HepG2 (cell line): ENCODE results near the gene ADCK2. TPM values are rescaled to one million over a fixed set of nuclear protein-coding genes. Genes with fewer than 3 reads are reported as not detected.

Source experiments
- ATAC-seq: fragments of 200-7000 bp; cut with Tn5 transposase; 3 replicates; pipeline ENCODE4 v1.9.1; 2020; ENCODE audit warnings: mild to moderate bottlenecking, moderate library complexity
- BruUV-seq: library from RNA; stranded (reverse); fragments of 400-500 nt; replicated peaks from 2 replicates; lab custom pipeline; 2021; lab: Mats Ljungman, UMichigan
- CTCF ChIA-PET: fragments of 300-600 bp; formaldehyde crosslinking; extraction: SDS; loops from one replicate; lab custom pipeline; 2021; ENCODE audit warnings: low total read pairs, inconsistent platforms, low intra/inter-chr PET ratio; lab: Yijun Ruan, JAX
- POLR2A ChIA-PET: fragments of 350-600 bp; sonication (Branson Sonifier 250); formaldehyde crosslinking; loops from one replicate; lab custom pipeline; 2020; ENCODE audit warnings: antibody characterized with exemption, inconsistent platforms; lab: Yijun Ruan, JAX
- DNase-seq: peaks from one replicate; pipeline ENCODE4 v3.0.0-alpha.2; 2015; ENCODE audit warnings: low spot score
- FAIRE-seq: peaks from 3 replicates; lab custom pipeline; 2011; peaks lifted over from hg19 to GRCh38; lab: Jason Lieb, UNC
- H2AFZ ChIP-seq: one replicate; pipeline ENCODE4 v1.6.1; 2011; ENCODE audit warnings: low read length, inconsistent platforms
- H3K27ac ChIP-seq: fragments of 300-600 bp; 3 replicates; pipeline ENCODE4 v1.8.0; 2011; ENCODE audit warnings: mixed run types, mild to moderate bottlenecking, mixed read lengths, low read length, inconsistent platforms; ENCODE audit not compliant: insufficient read depth; ENCODE audit errors: extremely low read length
- H3K27me3 ChIP-seq, 2 experiments: fragments of 200-600 bp in 1 of 2; 2 replicates in 1 of 2; 3 replicates in 1 of 2; pipeline versions ENCODE4 v1.6.0 to v1.8.0; 2011; ENCODE audit warnings: low read length in 2 of 2, mild to moderate bottlenecking in 2 of 2, moderate library complexity in 2 of 2, inconsistent platforms in 1 of 2; ENCODE audit not compliant: insufficient read depth in 2 of 2, control insufficient read depth in 1 of 2
- H3K36me3 ChIP-seq, 2 experiments: fragments of 200-600 bp in 1 of 2; replicated peaks in 1 of 2; 2 replicates in 1 of 2; 3 replicates in 1 of 2; pipeline versions ENCODE4 v1.5.1 to v1.8.0; 2011; ENCODE audit warnings: low read length in 2 of 2, inconsistent platforms in 1 of 2; ENCODE audit not compliant: insufficient read depth in 2 of 2, control insufficient read depth in 1 of 2
- H3K4me1 ChIP-seq: 2 replicates; pipeline ENCODE4 v1.5.1; 2012; ENCODE audit warnings: low read length, inconsistent platforms; ENCODE audit not compliant: insufficient read depth
- H3K4me2 ChIP-seq: 2 replicates; pipeline ENCODE4 v1.6.0; 2011; ENCODE audit warnings: low read depth, low read length, inconsistent platforms
- H3K4me3 ChIP-seq, 3 experiments: fragments of 200-600 bp in 1 of 3; sonication (generic), shearing (Covaris generic) in 1 of 3; replicated peaks in 1 of 3; 2 replicates each; pipeline ENCODE4 v1.5.1; 2011 to 2016; ENCODE audit warnings: low read length in 3 of 3, inconsistent platforms in 2 of 3, low read depth in 2 of 3, mild to moderate bottlenecking in 2 of 3, control low read depth in 1 of 3, mixed read lengths in 1 of 3; ENCODE audit not compliant: insufficient read depth in 1 of 3
- H3K79me2 ChIP-seq: one replicate; pipeline ENCODE4 v1.6.1; 2011; ENCODE audit warnings: low read length, inconsistent platforms; ENCODE audit not compliant: insufficient read depth
- H3K9ac ChIP-seq: 2 replicates; pipeline ENCODE4 v1.6.0; 2011; ENCODE audit warnings: mild to moderate bottlenecking, low read depth, low read length, inconsistent platforms; ENCODE audit not compliant: insufficient read depth
- H3K9me3 ChIP-seq: 2 replicates; pipeline ENCODE4 v1.5.1; 2012; ENCODE audit warnings: mild to moderate bottlenecking, low read length
- H4K20me1 ChIP-seq: 2 replicates; pipeline ENCODE4 v1.6.0; 2011; ENCODE audit warnings: inconsistent platforms, mild to moderate bottlenecking, low read length, moderate library complexity; ENCODE audit not compliant: insufficient read depth
- ISX ChIP-seq: sonication (generic); formaldehyde crosslinking; conservative IDR thresholded peaks from 2 replicates; pipeline ENCODE4 v1.5.0; 2020; ENCODE audit warnings: missing genetic modification reagents
- KMT2B ChIP-seq: IDR thresholded peaks from 2 replicates; pipeline ENCODE4 v1.6.1; 2016; ENCODE audit warnings: missing genetic modification reagents, missing compliant biosample characterization
- MIXL1 ChIP-seq: IDR thresholded peaks from 2 replicates; pipeline ENCODE4 v1.6.1; 2016
- RBAK ChIP-seq: sonication (generic); formaldehyde crosslinking; IDR thresholded peaks from 2 replicates; pipeline ENCODE4 v1.5.1; 2020; ENCODE audit warnings: mild to moderate bottlenecking, missing genetic modification reagents
- ZNF331 ChIP-seq: sonication (generic); formaldehyde crosslinking; IDR thresholded peaks from 2 replicates; pipeline ENCODE4 v1.4.0; 2020; ENCODE audit warnings: missing genetic modification reagents
- ZNF747 ChIP-seq: sonication (generic); formaldehyde crosslinking; IDR thresholded peaks from 2 replicates; pipeline ENCODE4 v1.8.1; 2023; ENCODE audit warnings: missing genetic modification reagents, mild to moderate bottlenecking, borderline replicate concordance
- ZNF790 ChIP-seq: sonication (generic); formaldehyde crosslinking; IDR thresholded peaks from 2 replicates; pipeline ENCODE4 v1.8.0; 2022; ENCODE audit warnings: missing genetic modification reagents, mild to moderate bottlenecking, borderline replicate concordance
- WGBS: methylation state at CpG from one replicate; pipeline ENCODE4 v1.1.6; 2017; ENCODE audit warnings: low lambda C conversion rate; 5-methylcytosine and 5-hydroxymethylcytosine counted together
- in situ Hi-C: cut with HindIII; loops from 2 replicates; pipeline ENCODE4 v1.10.0; 2017; ENCODE audit warnings: low pct_unique_long_range_greater_than_20kb; ENCODE audit not compliant: extremely low pct_ligation_motif_present
- intact Hi-C: fragments of 100-400 bp; cut with micrococcal nuclease; formaldehyde crosslinking; loops from one replicate; pipeline ENCODE4 v1.10.0; 2022; ENCODE audit not compliant: unreplicated experiment
- polyA plus RNA-seq, 8 experiments: library from polyadenylated mRNA; depleted of rRNA in 3 of 8; stranded (reverse) in 7 of 8; unstranded in 1 of 8; fragments of >200 nt; fragmentation: Illumina TruSeq in 4 of 8; extraction: Trizol in 4 of 8; gene quantifications; 2 replicates each; pipeline versions ENCODE4 v1.2.1 to v1.2.3, GENCODE V29; 2011 to 2016; ENCODE audit warnings: low read depth in 4 of 8, missing spikeins in 1 of 8, mixed read lengths in 1 of 8; ENCODE audit not compliant: insufficient read depth in 1 of 8
- total RNA-seq, 5 experiments: library from RNA; depleted of rRNA; stranded (reverse); fragments of >200 nt; fragmentation: Illumina TruSeq; extraction: Trizol; gene quantifications; 2 replicates each; pipeline ENCODE4 v1.2.3, GENCODE V29; 2016; ENCODE audit warnings: low read depth in 1 of 5
- TF ChIP-seq, protein P1 (sequence below): IDR thresholded peaks from 2 replicates; pipeline ENCODE4 v1.6.1; 2016; ENCODE audit warnings: mild to moderate bottlenecking
- TF ChIP-seq, protein P2 (sequence below): IDR thresholded peaks from 2 replicates; pipeline ENCODE4 v1.6.1; 2018; ENCODE audit warnings: missing genetic modification reagents

The ADCK2 gene
- total and polyA plus RNA-seq, 2 of the 13 experiments (the other 11 are each of a cell fraction or from before 2014, with no cell fraction given) = 8.6 to 18.8 TPM

DNA sequence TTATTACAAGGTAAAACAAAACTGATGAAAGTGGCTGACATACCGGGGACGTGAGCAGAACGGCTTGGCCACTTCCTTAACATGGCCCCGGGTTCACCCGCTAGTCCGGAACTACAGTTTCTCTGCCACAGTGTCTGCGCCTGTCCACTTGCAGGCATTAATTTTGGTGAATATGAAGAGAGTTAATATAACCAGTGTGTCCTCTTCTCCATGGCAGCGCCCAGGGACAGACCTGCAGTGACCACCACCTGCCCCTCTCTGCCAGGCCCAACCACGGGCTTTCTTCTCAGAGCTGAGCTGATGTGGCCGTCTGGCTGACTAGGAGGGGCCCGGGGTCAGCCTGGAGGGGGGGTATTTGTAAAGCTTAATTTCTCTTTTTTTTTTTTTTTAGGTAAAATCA is 22.6 kb downstream of the ADCK2 start:
- no peak overlapping the region for H2AFZ ChIP-seq
- WGBS = 94% methylated on average over 10 of the region's 11 CpGs
- H3K4me2 ChIP-seq = no peak overlapping the region
- in situ Hi-C loops = loop anchor here (25.0 kb wide), 1 partner anchor 317 kb away; the partner anchor contains the start of gene MRPS33
- peaks cover 28% of the 10 kb centered on the region for H3K4me1 ChIP-seq
- POLR2A ChIA-PET = no interaction called here
- 0 out of 2 replicates have a peak, but pooled peaks cover 10% of the 10 kb centered on the region for H4K20me1 ChIP-seq
- H3K36me3 ChIP-seq = peaks cover 0 to 3% of the 10 kb centered on the region in 2 experiments; a peak in 2 of 5 replicates
- FAIRE-seq = no peak
- peaks cover 28% of the 10 kb centered on the region for H3K79me2 ChIP-seq
- H3K9me3 ChIP-seq = no peaks in the 10 kb centered on the region
- CTCF ChIA-PET = no interaction called here
- no peak for ATAC-seq
- TF ChIP-seq KMT2B (CRISPR knock-in tag) (no peak), MIXL1 (no peak), ZNF790 (CRISPR knock-in tag) (no peak), RBAK (CRISPR knock-in tag) (no peak), ZNF747 (CRISPR knock-in tag) (no peak), ISX (no peak), ZNF331 (CRISPR knock-in tag) (no peak)
- TF ChIP-seq, protein P1, sequence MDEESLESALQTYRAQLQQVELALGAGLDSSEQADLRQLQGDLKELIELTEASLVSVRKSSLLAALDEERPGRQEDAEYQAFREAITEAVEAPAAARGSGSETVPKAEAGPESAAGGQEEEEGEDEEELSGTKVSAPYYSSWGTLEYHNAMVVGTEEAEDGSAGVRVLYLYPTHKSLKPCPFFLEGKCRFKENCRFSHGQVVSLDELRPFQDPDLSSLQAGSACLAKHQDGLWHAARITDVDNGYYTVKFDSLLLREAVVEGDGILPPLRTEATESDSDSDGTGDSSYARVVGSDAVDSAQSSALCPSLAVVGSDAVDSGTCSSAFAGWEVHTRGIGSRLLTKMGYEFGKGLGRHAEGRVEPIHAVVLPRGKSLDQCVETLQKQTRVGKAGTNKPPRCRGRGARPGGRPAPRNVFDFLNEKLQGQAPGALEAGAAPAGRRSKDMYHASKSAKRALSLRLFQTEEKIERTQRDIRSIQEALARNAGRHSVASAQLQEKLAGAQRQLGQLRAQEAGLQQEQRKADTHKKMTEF = no peak
- TF ChIP-seq, protein P2, sequence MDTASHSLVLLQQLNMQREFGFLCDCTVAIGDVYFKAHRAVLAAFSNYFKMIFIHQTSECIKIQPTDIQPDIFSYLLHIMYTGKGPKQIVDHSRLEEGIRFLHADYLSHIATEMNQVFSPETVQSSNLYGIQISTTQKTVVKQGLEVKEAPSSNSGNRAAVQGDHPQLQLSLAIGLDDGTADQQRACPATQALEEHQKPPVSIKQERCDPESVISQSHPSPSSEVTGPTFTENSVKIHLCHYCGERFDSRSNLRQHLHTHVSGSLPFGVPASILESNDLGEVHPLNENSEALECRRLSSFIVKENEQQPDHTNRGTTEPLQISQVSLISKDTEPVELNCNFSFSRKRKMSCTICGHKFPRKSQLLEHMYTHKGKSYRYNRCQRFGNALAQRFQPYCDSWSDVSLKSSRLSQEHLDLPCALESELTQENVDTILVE = no peak
- H3K27me3 ChIP-seq = no peaks in the 10 kb centered on the region; a peak in 1 of 5 replicates
- H3K9ac ChIP-seq = no peak overlapping the region
- H3K4me3 ChIP-seq = no peak overlapping the region
- DNase-seq = no peak
- H3K27ac ChIP-seq = no peak overlapping the region
- no TSS peak for BruUV-seq
- intact Hi-C loops = no loop called here
